Right forelimb (tissue), 1 donor: ENCODE results near the gene STOX2.
A peak's percentile ranks its signal among the peaks of the same experiment; 100 is the strongest.

Source experiments
- DNase-seq: peaks from one replicate; pipeline ENCODE4 v3.0.0-alpha.2; 2018

Gene STOX2

DNA sequence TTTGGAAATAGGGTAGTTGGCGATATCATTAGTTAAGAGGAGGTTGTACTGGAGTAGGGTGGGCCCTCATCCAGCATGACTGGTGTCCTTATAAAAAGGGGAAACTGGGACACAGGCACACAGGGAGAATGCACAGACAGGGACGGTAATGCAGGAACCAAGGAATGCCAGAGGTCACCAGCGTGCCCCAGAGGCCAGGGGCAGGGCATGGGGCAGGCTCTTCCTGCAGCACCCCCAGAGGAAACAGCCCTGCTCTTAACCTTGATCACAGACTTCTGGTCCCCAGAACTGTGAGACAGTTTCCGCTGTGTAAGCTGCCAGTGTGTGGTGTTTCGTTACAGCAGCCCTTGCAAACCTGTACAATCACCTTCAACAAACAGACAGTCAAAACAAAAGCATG is 15.9 kb upstream of the STOX2 start:
- DNase-seq, result no peak

DNA sequence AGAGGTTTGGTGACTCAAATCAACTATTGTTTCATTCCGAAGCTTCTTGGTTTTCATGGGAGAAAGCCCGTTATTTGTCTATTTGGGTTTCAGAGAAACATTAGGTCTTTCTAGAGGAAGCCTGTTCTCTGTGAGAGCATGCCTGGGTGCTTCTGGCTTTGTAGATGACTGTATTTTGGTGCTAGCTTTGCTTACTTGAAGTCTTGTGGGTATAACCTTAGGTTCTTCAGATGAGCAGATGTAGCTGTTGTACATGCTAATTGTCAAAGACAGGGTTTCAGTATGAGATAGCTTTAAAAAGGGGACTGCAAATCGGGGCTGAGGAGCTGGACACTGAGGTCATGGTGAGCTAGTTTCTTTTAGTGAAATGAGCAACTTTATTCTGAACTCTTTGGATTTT is 7.9 kb upstream of the STOX2 start:
- no peak for DNase-seq

DNA sequence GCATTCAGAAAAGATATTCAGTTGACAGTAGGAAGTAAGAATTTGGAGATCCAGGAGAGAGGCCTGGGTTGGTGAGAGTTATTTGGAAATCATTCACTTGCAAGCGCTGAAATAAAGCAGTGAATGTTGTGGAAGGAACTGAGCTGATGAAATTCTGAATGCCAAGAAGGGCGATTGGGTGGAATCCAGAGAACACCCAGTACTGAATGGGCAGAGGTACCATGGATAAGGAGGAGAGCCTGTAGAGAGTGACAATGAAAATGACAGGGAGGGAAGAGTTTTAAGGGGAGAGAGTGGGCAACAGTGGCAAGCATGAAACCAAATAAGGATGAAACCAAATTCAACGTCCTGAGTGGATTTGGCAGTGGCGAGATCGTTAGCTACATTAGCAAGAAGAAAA is 6.7 kb upstream of the STOX2 start:
- no peak for DNase-seq

DNA sequence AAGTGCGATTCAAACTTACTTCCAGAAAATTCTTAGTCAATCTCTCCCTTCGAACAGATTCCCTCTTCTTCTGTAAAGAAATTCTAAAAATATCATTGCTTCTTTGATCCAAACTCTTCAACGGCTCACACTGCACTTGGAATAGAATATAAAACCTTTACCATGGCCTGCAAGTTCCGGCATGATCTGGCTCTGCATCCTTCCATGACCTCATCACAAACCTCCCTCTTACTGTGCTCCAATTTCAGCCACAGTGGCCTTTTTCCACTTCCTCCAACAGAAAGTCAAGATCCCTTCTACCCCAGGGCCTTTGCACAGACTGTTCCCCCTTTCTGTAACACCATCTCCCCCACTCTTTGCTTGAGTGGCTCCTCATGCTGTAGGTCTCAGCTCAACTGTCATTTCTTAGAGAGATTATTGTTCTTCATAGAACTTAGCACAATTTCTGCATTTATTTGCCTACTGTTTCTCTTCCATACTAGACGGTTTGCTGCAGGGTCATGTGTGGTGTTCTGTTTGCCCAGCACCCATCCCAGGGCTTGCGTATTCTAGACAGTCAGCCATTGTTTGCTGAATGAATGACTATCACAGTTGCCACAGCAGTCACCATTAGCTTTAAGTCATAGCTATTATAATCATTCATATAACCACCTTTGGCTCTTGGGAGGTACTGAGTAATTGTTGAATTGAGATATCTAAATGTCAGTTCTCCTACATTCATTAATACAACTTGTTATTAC is 1.9 kb upstream of the STOX2 start:
- no peak for DNase-seq

DNA sequence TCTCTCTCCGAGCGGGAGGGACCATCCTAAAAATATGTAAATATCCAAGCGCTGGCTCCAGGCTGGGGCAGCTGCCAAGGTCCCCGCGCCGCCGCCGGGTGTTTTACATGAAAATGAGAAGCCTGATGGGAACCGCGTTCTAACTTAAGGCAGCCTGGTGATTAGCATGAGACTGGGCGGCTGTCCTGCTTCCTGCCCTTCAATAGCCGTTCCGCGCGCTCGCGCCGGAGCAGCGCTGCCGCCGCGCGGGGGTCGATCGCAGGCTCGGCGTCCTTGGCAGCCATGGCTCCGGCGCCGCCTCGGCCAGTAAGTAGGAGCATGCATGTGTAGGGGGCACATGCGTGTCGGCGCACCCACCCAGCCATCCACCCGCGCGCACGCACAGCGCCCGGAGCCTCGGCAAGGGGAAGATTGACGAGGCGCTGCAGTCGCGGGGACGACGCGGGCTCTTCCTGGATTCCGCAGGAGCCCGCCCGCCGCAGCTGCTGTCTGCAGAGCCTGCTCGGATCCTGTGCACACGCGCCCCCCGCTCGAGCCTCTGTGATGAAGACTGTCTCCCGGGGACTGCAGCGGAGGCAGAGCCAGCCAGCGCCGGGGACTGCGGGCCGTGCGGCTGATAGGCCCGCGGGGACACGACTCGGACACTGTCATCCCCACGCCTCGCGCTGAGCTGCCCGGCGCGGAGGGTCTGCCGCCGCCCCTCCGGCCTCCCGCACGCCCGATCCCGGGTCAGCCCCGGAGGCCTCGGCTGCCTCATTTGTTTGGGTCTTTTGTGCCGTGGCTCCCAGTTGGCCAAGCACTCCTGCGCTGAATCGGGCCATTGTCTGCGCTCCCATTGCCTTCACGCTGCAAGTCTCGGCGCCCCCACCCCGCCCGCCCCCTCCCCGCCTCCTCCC is 734 bp downstream of the STOX2 start:
- peak; percentile 78 for DNase-seq

DNA sequence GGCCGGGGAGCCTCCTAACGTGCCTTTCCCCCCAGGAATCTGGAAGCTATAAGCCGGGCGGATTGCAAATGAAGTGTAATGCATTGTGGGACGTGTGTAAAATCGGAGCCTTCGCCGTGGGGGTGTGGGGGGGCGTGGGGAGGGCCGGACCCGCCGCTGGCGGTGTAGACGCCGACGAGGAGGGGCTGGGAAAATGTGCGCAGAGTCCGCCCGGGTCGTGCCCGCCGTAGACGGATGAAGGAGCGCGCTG is 1.3 kb downstream of the STOX2 start:
- DNase-seq, result peak; percentile 62

DNA sequence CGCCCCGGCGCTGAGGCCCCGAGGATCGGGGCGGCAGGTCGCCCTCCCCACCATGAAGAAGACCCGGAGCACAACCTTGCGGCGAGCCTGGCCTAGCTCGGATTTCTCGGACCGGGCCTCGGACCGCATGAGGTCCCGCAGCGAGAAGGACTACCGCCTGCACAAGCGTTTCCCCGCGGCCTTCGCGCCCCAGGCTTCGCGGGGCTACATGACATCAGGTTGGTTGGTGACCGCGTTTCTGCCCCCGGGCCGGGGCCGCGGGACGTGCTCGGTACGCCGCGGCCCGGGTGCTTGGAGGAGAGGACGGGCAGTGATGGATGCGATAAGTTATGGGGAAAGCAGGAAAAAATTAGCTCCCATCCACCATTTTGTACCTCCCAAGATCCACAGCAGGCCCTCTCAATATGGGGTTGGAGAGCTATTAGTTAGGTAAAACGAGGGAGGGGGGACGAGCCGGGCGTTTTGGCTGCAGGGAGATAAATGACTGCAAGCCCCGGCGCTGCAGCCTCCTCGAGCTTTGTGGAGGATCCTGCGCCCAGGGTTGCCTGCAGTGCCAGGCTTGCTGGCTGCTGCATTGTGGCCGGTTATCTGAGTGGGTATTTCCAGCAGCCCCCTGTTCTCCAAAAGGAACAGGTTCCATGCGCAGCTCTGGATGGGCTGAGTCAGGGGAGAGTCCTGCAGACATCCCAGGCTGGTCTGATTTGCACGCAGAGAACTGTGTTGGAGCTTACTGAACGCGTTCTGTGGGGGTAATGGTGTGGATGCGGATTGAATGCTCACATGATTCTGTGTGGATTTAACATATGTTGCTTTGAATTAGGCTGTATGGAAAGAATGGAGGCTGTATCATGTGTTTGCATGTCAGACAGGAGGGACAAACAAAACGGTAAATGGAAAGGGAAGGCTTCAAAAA is 1.9 kb downstream of the STOX2 start:
- peak; percentile 64 for DNase-seq

DNA sequence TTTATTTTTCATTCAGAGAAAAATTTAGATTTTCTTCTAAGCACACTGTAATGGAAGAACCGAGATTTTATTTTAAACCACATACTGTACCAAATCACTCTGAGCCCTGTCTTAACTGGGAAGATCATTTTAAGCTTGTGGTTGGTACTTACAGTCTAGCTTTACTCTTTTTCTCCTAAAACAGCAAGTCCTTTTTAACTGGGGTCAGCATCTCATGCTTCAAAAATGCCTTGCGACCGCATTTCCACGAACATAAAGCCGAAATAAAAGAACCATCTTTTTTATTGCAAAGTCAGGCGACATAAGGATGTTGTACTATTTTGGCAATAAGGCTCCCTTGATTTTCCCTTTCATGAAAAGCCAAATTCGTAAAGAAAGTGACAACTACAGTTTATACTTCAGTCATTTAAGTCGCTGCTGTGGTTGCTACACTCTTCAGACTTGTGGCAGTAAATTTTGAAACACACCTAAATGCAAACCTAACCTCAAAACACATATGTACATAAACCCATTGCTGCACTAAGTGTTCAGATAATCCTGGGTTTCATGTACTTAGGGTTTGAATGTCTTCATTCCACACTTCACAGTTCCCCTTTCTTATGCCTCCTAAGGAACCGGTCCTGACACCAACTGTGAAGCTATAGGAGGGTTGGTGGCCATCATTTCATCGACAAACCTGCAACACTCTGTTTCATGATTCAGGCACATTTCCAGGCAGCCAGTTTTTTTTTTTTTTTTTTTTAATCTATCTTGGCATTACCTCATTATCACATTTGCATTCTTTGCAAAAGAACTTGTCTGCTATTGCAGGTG is 3.0 kb downstream of the STOX2 start:
- DNase-seq, result no peak

DNA sequence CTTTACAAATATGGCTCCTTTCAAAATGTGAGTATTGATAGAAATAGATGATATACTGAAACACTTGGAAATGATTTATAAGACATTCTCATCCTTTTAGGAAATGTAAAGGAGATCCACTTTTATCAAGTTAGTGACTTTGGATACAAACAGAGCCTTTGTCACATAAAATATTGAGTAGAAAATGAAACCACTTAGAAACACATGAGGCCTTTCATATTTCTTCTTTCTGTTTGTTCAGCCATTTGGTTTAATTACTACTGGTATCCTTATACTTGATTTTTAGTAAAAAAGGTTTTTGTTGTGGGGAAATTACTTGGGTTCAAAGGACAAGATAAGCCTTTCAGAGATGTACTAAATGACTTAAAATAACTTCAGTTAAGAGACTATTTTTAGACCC is 4.1 kb downstream of the STOX2 start:
- DNase-seq, result no peak

DNA sequence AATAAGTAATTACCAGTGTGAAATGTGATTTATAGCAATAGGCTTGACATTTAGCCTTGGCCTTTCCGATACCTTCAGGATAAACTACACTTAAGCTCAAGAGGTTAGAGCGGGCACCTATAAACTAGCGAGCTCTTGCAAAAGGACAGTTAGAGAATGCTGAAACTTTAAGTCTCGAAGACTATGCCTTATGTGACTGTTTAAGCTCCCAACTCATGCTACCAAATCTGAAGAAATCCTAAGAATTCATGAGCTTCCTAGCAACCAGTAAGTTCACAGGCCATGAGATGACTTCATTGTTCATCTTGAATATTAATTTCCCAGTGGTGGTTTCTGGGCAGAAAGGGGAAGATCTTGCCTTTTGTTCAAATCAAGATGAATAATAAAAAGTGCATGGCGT is 4.7 kb downstream of the STOX2 start:
- no peak for DNase-seq

DNA sequence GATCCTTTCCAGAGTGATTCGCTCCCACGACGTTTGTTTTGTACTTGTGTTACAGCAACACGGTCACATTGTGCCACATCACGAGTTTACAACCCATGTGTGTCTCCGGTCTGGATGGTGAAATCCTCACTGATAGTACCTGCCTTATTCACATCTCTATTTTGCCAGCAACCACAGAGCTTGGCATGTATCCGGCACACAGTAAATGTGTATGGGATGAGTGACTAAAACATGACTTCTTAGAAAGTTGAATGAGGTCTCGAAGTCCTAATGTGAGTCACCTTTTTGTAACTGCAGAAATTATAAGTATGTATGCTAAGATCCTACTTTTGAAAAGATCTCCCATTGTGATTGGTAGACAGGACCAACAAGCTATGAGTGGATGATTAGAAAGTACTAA is 7.5 kb downstream of the STOX2 start:
- DNase-seq, result no peak

DNA sequence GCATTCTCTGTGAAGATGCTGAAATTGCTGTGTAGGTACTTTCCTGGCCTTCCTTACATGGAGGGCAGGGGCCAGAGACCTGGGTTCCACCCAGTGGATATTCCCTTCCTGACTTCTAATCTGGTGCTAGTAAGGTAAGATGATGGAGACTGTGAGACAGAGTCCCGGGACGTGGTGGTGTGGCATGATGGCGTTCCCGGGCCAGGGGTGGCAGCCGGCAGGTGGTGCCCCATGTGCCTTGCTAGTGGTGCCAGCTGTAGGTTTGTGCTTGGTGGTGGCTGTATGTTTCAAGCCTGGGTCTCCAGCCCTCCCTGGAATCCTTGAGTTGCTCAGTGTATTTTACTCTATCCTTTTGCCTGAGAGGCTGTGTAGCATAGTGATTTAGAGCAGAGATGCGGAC is 10.9 kb downstream of the STOX2 start:
- no peak for DNase-seq

DNA sequence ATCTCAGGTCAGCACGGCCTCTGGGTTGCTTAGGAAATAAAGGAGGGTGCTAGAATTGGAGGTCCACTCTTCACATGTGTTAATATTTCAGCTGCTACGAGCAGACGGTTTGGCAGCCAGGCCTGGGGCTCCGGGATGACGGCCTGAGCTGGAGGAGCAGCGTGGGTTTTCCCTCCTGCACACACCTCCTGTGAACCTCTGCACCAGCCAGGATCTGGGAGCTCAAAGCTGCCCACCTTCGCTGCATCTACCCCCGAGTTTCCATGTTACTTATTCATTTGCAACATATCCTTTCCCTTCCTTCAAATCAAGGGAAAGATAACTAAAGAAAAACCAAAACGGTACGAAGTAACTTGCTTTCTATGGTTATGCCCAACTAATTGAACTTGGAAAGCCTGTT is 13.6 kb downstream of the STOX2 start:
- DNase-seq, result no peak

DNA sequence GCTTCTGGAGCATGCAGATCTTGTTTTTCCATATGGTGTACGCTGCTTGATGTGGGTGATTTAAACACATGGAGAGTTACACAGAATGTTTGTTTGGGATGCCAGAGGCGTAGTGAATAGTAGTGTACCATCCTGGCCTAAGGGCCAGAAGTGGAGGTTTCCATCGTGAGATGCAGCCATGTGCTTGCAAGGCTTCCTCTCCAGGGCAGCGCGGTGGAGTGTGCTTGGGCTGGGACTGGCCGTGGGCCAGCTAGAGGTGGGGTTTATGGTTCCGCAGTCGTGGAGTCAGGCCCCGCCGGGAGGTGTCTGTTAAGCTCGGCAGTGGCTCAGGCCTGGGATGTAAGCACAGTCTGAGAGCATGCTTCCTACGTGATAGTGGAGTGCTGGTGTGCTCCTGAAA is 14.0 kb downstream of the STOX2 start:
- peak; percentile 60 for DNase-seq

DNA sequence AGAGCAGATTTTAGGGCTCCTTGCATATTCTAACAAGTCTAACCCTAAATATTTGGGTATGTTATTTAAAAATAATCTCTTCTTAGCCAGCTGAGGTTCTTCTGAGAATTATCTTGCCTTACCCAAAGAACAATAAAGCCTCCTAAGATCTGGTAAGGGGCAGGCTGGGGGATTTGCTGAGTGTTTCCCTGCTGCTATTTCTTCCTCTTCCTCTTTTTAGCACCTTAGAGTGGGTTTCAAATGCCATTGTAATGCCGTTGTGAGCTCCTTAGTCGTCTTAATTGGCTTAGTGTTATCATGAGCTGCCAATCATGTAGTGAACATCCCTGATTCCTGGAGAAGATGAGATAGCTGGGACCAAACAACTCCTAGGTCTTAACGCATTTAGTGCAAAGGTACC is 15.4 kb downstream of the STOX2 start:
- DNase-seq, result no peak

DNA sequence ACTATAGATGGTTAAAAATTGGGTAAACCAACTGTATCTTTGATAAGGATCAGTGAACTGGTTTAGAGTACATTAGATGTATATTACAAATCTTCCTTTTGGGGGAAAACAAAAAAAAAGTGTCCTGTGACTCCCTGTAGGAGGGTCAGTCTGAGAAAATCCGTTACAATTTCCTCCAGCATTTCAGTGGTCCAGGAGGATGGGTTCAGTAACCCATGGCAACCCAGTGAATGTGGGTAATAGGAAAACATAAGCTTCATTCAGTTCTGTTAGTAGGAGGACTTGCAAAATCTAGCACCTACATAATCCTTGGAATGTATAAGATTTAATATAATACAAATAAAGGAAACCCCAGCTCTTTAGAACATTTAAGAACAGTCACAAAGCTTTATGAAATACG is 16.2 kb downstream of the STOX2 start:
- DNase-seq, result no peak

DNA sequence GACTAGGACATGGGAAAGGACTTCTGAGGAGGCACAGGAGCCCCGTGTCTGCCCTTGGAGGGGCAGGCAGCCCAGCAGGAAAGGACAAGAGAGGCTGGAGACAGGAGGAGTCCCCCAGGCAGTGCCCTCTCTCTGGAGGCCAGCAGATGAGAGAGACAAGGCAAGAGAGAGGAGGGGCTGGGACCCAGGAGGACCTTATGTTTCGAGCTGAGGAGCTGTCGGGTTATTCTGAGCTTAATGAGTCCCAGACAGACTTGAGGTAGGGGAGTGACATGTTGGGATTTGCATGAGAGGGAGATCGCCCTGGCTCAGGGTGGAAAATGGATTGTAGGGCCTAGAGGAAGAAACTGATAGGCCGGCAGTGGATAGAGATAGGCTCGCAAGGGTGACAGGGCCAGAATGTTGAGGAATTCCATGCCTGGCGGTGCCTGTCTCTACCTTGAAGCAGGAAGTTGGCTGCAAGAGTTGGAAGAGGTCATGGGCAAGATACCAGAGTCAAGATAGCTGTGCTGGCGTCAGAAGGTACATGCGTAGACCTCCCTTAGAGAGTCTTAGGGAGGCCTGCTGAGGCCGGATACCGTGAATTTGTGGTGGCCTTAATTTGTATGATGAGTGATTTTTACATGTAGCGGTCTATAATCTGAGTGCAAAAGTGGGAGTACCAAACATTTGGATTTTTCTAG is 19.4 kb downstream of the STOX2 start:
- no peak for DNase-seq

DNA sequence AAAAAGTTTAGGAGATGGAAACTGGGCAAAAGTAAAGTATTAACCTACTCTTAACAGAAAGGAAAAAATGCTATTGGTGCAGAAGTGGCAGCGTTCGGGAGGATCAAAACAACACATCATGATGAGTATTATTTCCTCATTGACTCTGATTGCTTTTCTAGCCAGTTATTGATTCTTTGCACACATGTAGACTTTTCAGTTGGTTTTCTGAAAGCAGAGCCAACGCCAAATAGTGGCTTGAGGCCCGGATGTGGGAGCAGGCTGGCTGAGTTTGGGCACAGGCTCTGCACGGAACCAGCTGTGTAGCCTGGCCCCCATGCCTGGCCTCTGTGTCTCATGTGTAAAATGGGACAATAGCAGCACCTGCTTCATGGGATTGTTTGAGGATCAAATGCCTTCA is 21.8 kb downstream of the STOX2 start:
- no peak for DNase-seq

DNA sequence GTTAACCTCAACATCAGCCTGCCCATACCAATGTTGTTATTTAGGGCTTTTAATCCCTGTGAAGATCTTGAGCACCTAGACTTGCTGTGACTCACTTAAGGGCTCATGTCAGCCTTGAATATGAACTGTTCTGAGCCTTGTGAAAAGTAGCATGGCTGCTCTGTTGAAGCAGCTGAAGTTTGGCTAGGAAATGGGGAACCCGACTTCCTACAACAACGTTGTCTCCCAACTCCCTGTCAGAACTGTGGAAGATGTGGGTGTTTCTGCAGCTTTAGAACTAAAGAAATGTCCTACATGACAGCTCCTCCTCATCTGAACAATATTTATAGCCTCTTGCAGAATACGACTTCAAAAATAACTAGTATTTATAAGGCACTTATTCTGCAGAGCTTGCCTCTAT is 27.5 kb downstream of the STOX2 start:
- DNase-seq, result no peak

DNA sequence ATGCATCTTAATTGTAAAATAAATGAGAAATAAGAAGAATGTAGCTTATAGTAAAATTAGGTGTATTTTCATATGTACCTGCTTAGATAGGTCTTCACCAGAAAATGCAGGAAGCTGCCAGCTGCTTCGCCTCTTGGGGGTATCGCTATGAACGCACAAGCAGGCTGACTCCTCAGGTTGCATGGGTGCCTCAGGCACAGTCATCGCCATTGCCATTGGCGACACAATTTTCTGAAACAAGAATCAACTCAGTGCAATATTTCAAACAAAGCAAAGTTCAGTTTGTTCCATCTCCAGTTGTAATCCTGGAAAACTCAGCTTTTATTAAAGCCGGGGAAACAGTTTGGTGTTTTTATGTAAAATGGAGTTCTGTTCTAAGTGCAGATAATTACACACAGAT is 29.7 kb downstream of the STOX2 start:
- DNase-seq, result no peak

DNA sequence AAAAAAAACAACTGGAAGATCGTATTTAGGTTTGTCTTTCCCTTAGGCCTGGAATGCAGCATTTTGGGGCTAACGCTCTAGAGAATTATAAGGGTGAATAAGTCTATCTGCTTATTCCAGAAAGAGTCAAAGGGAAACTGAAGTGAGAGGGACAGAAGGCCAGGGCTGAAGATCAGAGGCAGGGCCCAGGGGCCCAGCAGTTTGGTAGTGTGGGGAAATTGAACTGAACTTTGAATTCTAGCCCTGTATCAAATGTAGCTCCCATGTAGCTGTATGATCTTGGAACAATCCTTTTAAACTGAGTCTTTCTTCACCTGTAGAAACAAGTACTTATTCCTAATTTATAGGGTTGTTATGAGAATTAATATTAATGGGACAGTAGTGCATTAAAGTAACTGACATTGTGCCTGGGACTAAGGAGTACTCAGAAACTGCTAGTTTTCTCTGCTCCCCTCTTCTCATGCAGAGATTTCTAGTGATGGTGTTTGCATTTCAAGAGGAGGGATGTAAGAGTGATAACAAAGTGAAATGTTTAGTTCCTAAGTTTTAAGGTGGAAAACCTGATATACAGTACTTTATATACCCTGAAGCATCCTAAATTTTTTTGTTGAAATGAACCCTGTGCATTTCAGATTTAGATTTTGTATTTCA is 30.4 kb downstream of the STOX2 start:
- DNase-seq, result no peak

DNA sequence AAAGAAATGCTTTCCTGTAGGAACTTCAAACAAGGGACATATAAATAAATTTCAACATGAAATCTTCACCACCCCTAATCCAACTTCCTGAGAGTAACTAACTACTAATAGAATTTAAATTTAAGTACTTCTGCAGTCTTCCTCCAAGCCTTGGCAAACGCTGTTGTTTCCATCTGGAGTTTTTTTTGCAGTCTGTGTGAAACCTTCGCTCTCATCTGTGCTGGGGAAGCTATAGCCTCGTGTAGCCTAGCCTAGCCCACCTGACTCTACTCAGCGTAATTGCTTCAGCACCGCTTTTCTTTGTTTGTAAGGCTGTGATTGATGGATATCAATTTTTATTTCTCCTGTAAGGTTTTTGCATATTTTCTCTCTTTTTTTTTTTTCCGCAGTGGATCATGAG is 30.9 kb downstream of the STOX2 start:
- no peak for DNase-seq
